K562 (cell line): ENCODE measurements around the gene RHPN2. TPM values are rescaled to one million over a fixed set of nuclear protein-coding genes. Genes with fewer than 3 reads are reported as not detected.
A peak's percentile ranks its signal among the peaks of the same experiment; 100 is the strongest.

Source experiments
- ARHGAP35 ChIP-seq: fragments of 450-650 bp; IDR thresholded peaks from 2 replicates; pipeline ENCODE4 v1.6.1; 2018; ENCODE audit not compliant: partially characterized antibody
- ARID1B ChIP-seq: fragments of 450-650 bp; IDR thresholded peaks from 2 replicates; pipeline ENCODE4 v1.6.1; 2016; ENCODE audit warnings: antibody characterized with exemption, mild to moderate bottlenecking, inconsistent platforms
- ARNT ChIP-seq, 2 experiments: fragments of 450-650 bp; IDR thresholded peaks; 2 replicates each; pipeline ENCODE4 v1.6.1; 2016; ENCODE audit warnings: mild to moderate bottlenecking in 1 of 2
- CEBPB ChIP-seq: fragments of 450-650 bp; IDR thresholded peaks from 2 replicates; pipeline ENCODE4 v1.6.1; 2016; ENCODE audit warnings: missing genetic modification characterization, missing compliant biosample characterization
- CREB1 ChIP-seq, 2 experiments: sonication (generic) in 1 of 2; formaldehyde crosslinking in 1 of 2; IDR thresholded peaks; 2 replicates each; pipeline versions ENCODE4 v1.6.1 to v1.8.0; 2012 to 2022; ENCODE audit warnings: inconsistent platforms in 1 of 2, mild to moderate bottlenecking in 1 of 2, missing genetic modification reagents in 1 of 2, moderate library complexity in 1 of 2
- ETV5 ChIP-seq: sonication (generic); formaldehyde crosslinking; IDR thresholded peaks from 2 replicates; pipeline ENCODE4 v1.4.0; 2020; ENCODE audit warnings: low read depth, mild to moderate bottlenecking, missing genetic modification reagents
- HDAC2 ChIP-seq: fragments of 450-650 bp; IDR thresholded peaks from 2 replicates; pipeline ENCODE4 v1.6.1; 2016; ENCODE audit warnings: mild to moderate bottlenecking
- HNRNPLL ChIP-seq: fragments of 200-400 bp; formaldehyde crosslinking; IDR thresholded peaks from 2 replicates; pipeline ENCODE4 v1.6.1; 2017; ENCODE audit warnings: low read length, low read depth, mild to moderate bottlenecking; ENCODE audit not compliant: poor library complexity, severe bottlenecking
- KDM4B ChIP-seq, 2 experiments: fragments of 450-650 bp in 1 of 2; sonication (generic) in 1 of 2; IDR thresholded peaks; 2 replicates each; pipeline ENCODE4 v1.6.1; 2016 to 2017; ENCODE audit warnings: borderline replicate concordance in 2 of 2, antibody characterized with exemption in 1 of 2, low read depth in 1 of 2, mild to moderate bottlenecking in 1 of 2
- MAZ ChIP-seq, 2 experiments: fragments of 450-650 bp in 1 of 2; sonication (generic) in 1 of 2; formaldehyde crosslinking; IDR thresholded peaks in 1 of 2; conservative IDR thresholded peaks in 1 of 2; 2 replicates each; pipeline versions ENCODE4 v1.4.0 to v1.5.0; 2020; ENCODE audit warnings: mild to moderate bottlenecking in 1 of 2, missing genetic modification reagents in 1 of 2
- MEF2A ChIP-seq: IDR thresholded peaks from 2 replicates; pipeline ENCODE4 v1.6.1; 2011; ENCODE audit warnings: low read depth, mild to moderate bottlenecking, low read length, moderate library complexity; ENCODE audit not compliant: control insufficient read depth
- NR2C2 ChIP-seq, 2 experiments: fragments of 200-800 bp in 1 of 2; sonication (Bioruptor generic) in 1 of 2; sonication (generic) in 1 of 2; formaldehyde crosslinking in 1 of 2; IDR thresholded peaks; 2 replicates each; pipeline versions ENCODE4 v1.6.1 to v1.8.0; 2016 to 2022; ENCODE audit warnings: mild to moderate bottlenecking in 1 of 2, missing compliant biosample characterization in 1 of 2, missing genetic modification characterization in 1 of 2, missing genetic modification reagents in 1 of 2
- PHB2 ChIP-seq: fragments of 450-650 bp; IDR thresholded peaks from 2 replicates; pipeline ENCODE4 v1.6.1; 2017; ENCODE audit warnings: low read depth
- PML ChIP-seq: IDR thresholded peaks from 2 replicates; pipeline ENCODE4 v1.6.1; 2012; ENCODE audit warnings: low read length, inconsistent platforms
- RBBP5 ChIP-seq: fragments of 200-600 bp; sonication (generic); IDR thresholded peaks from 2 replicates; pipeline ENCODE4 v1.6.1; 2012; ENCODE audit warnings: borderline replicate concordance, mild to moderate bottlenecking, low read length, control low read depth, inconsistent platforms; ENCODE audit not compliant: insufficient read depth, poor library complexity, severe bottlenecking
- SLC30A9 ChIP-seq: fragments of 250-450 bp; sonication (Bioruptor Pico); IDR thresholded peaks from 2 replicates; pipeline ENCODE4 v1.8.0; 2022; ENCODE audit warnings: mild to moderate bottlenecking, moderate library complexity
- SRSF7 ChIP-seq: fragments of 200-400 bp; formaldehyde crosslinking; optimal IDR thresholded peaks from 2 replicates; pipeline ENCODE3; 2017; ENCODE audit warnings: mild to moderate bottlenecking, low read depth, low read length
- STAT5A ChIP-seq: IDR thresholded peaks from 2 replicates; pipeline ENCODE4 v1.6.1; 2012; ENCODE audit warnings: low read length, inconsistent platforms, borderline replicate concordance
- ZC3H8 ChIP-seq: fragments of 450-650 bp; IDR thresholded peaks from 2 replicates; pipeline ENCODE4 v1.6.1; 2017
- ZNF121 ChIP-seq: sonication (generic); formaldehyde crosslinking; conservative IDR thresholded peaks from 2 replicates; pipeline ENCODE4 v1.8.0; 2022; ENCODE audit warnings: missing genetic modification reagents
- ZNF253 ChIP-seq: fragments of 250-450 bp; sonication (Bioruptor Pico); conservative IDR thresholded peaks from 2 replicates; pipeline ENCODE4 v1.6.1; 2021; ENCODE audit warnings: mild to moderate bottlenecking
- polyA plus RNA-seq, 8 experiments: library from polyadenylated mRNA; depleted of rRNA in 4 of 8; stranded (reverse) in 5 of 8; unstranded in 3 of 8; fragments of >200 nt; fragmentation: Nextera tagmentation in 2 of 8; fragmentation: Illumina TruSeq in 1 of 8; extraction: Ambion mirVana in 2 of 8; extraction: Trizol in 1 of 8; gene quantifications; 2 replicates each; pipeline versions ENCODE4 v1.2.1 to v1.2.3, GENCODE V29; 2011 to 2014; ENCODE audit warnings: inconsistent platforms in 1 of 8, missing spikeins in 1 of 8
- total RNA-seq, 7 experiments: library from RNA; depleted of rRNA in 6 of 7; stranded (reverse); fragments of >200 nt in 6 of 7; fragmentation: Illumina TruSeq in 2 of 7; extraction: Trizol in 2 of 7; gene quantifications; 2 replicates each; pipeline versions ENCODE4 v1.2.1 to v1.2.3, GENCODE V29; 2011 to 2021; ENCODE audit warnings: low replicate concordance in 1 of 7
- TF ChIP-seq, protein P1 (sequence below): sonication (generic); formaldehyde crosslinking; IDR thresholded peaks from 2 replicates; pipeline ENCODE4 v1.9.0; 2022; ENCODE audit warnings: mild to moderate bottlenecking, missing genetic modification reagents
- TF ChIP-seq, protein P2 (sequence below): fragments of 450-650 bp; IDR thresholded peaks from 2 replicates; pipeline ENCODE4 v1.6.1; 2017; ENCODE audit warnings: antibody characterized with exemption
- TF ChIP-seq, protein P3 (sequence below): fragments of 250-450 bp; sonication (Bioruptor Pico); IDR thresholded peaks from 2 replicates; pipeline ENCODE4 v1.5.0; 2020; ENCODE audit warnings: mild to moderate bottlenecking, borderline replicate concordance

RHPN2 gene
- total and polyA plus RNA-seq, 9 of the 15 experiments (the other 6 are each of a cell fraction or from before 2014, with no cell fraction given) = 0.63 to 9.9 (median 3.2) TPM

DNA sequence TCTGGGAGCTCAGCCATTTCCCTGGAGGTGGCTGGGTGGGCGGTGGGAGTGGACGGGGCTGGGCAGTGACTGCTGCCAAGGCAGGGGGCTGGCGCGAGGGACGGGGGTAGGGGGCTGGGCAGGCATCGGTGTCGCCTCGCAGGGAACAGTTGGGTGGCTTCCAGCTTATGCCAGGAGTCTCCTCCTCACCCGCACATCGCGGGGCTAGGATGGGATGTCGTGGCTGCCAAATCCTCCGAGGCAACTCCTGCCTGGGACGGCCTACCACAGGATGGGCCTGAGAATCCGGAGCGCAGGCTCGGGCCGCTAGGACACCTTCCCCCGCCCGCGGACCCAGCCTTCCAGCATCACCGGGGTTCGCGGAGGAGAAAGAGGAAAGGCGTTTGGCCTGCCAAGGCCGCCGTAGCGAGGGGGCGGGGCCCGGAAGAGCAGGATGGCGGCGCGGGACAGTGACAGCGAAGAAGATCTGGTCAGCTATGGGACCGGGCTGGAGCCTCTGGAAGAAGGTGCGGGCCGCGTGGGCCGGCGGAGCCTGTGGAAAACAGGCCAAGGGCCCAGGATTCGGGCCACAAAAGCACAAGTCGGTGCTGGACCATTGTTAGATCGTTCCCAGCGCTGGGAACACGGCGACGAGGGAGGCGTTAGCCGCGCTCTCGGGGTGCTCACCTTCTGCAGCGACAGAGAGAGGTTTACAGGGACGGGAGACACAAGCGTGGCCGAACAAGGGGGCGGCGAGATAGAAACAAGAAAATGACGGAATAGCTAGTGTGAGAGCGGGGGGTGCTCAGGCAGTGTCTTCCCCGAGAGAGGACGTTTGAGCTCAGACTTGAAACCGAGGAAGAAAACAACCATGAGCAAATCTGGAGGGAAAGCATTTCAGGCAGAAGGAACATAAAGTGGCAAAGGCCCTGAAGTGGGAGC lies 16.3 kb upstream of the RHPN2 start, which contains the start of gene GPATCH1 (continued):
- TF ChIP-seq, protein P1, sequence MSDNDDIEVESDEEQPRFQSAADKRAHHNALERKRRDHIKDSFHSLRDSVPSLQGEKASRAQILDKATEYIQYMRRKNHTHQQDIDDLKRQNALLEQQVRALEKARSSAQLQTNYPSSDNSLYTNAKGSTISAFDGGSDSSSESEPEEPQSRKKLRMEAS (CRISPR knock-in tag) = peak; percentile 69; the same call in 1 of the 2 replicates
- TF ChIP-seq, protein P2, sequence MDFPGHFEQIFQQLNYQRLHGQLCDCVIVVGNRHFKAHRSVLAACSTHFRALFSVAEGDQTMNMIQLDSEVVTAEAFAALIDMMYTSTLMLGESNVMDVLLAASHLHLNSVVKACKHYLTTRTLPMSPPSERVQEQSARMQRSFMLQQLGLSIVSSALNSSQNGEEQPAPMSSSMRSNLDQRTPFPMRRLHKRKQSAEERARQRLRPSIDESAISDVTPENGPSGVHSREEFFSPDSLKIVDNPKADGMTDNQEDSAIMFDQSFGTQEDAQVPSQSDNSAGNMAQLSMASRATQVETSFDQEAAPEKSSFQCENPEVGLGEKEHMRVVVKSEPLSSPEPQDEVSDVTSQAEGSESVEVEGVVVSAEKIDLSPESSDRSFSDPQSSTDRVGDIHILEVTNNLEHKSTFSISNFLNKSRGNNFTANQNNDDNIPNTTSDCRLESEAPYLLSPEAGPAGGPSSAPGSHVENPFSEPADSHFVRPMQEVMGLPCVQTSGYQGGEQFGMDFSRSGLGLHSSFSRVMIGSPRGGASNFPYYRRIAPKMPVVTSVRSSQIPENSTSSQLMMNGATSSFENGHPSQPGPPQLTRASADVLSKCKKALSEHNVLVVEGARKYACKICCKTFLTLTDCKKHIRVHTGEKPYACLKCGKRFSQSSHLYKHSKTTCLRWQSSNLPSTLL = no peak
- no peak for TF ChIP-seq SLC30A9
- TF ChIP-seq, protein P3, sequence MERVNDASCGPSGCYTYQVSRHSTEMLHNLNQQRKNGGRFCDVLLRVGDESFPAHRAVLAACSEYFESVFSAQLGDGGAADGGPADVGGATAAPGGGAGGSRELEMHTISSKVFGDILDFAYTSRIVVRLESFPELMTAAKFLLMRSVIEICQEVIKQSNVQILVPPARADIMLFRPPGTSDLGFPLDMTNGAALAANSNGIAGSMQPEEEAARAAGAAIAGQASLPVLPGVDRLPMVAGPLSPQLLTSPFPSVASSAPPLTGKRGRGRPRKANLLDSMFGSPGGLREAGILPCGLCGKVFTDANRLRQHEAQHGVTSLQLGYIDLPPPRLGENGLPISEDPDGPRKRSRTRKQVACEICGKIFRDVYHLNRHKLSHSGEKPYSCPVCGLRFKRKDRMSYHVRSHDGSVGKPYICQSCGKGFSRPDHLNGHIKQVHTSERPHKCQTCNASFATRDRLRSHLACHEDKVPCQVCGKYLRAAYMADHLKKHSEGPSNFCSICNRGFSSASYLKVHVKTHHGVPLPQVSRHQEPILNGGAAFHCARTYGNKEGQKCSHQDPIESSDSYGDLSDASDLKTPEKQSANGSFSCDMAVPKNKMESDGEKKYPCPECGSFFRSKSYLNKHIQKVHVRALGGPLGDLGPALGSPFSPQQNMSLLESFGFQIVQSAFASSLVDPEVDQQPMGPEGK (CRISPR knock-in tag) = no peak
- no peak for TF ChIP-seq STAT5A
- no peak for TF ChIP-seq ARHGAP35
- no peak for TF ChIP-seq CEBPB (tag)
- TF ChIP-seq MAZ (CRISPR knock-in tag; conservative IDR thresholded peaks at IDR 0.05 in 1 of 2, IDR thresholded peaks at IDR 0.05 in 1 of 2) = peak; percentile 93 to 99
- TF ChIP-seq HDAC2 = peak; percentile 79
- no peak for TF ChIP-seq ZNF121 (CRISPR knock-in tag)
- peak; percentile 85 for TF ChIP-seq CREB1 (IDR thresholded peaks at IDR 0.05)
- peak; percentile 84; the same call in 1 of the 2 replicates for TF ChIP-seq CREB1 (CRISPR knock-in tag; IDR thresholded peaks at IDR 0.05)
- TF ChIP-seq KDM4B (IDR thresholded peaks at IDR 0.05; ENCODE audit: borderline replicate concordance in 2 of 2, low read depth in 1 of 2) = 0 out of 4 replicates have a peak, but pooled peaks of 1 of the 2 experiments have one; percentile 37
- no peak for TF ChIP-seq ZNF253
- no peak for TF ChIP-seq MEF2A
- TF ChIP-seq ETV5 (CRISPR knock-in tag) = peak; percentile 33; the same call in 1 of the 2 replicates
- TF ChIP-seq ZC3H8 = no peak
- no peak for TF ChIP-seq HNRNPLL
- no peak for TF ChIP-seq PHB2
- no peak for TF ChIP-seq ARNT (IDR thresholded peaks at IDR 0.05)
- TF ChIP-seq RBBP5 = peak; percentile 92
- TF ChIP-seq ARID1B = peak; percentile 19; the same call in 1 of the 2 replicates
- peak; percentile 46; the same call in 1 of the 2 replicates for TF ChIP-seq PML
- TF ChIP-seq NR2C2 (CRISPR knock-in tag; IDR thresholded peaks at IDR 0.05) = no peak
- no peak for TF ChIP-seq NR2C2 (tag; IDR thresholded peaks at IDR 0.05)
- TF ChIP-seq SRSF7 = no peak
